ENCODE results near the gene PEX16. TPM values are rescaled to one million over a fixed set of nuclear protein-coding genes. Genes with fewer than 3 reads are reported as not detected.

Gene PEX16
- total RNA-seq, 1 experiment from 2014 or later: 35.8 TPM

GRCh38 chr11:45937916-45938315 lies 20.2 kb upstream of the PEX16 start:
- CTCF ChIA-PET: no interaction called here
- no peak for DNase-seq
- Histone ChIP-seq H3K4me1 (replicated peaks; ENCODE audit: insufficient read depth) (no peaks in the 10 kb centered on the region), H3K27me3 (ENCODE audit: insufficient read depth, low read depth) (no peaks in the 10 kb centered on the region), H3K9me3 (ENCODE audit: insufficient read depth, low read depth) (no peaks in the 10 kb centered on the region), H4K20me1 (ENCODE audit: insufficient read depth) (no peaks in the 10 kb centered on the region), H3F3A (ENCODE audit: insufficient read depth, low read depth) (no peaks in the 10 kb centered on the region), H2AFZ (no peak overlapping the region), H3K79me2 (ENCODE audit: low read depth) (no peaks in the 10 kb centered on the region), H3K4me3 (no peak overlapping the region), H3K9me2 (ENCODE audit: insufficient read depth) (no peaks in the 10 kb centered on the region), H3K36me3 (ENCODE audit: low read depth) (0 out of 2 replicates have a peak, but pooled peaks cover 3% of the 10 kb centered on the region), H3K4me2 (no peak overlapping the region), H3K27ac (no peak overlapping the region)
- intact Hi-C loops (cut with micrococcal nuclease; ENCODE audit: unreplicated experiment): no loop called here
- no peak for TF ChIP-seq EZH2 (IDR thresholded peaks at IDR 0.05; ENCODE audit: low read depth)
- no peak for TF ChIP-seq CTCF (conservative IDR thresholded peaks at IDR 0.05)
- POLR2A ChIA-PET (ENCODE audit: unreplicated experiment): no interaction called here
- BruUV-seq (replicated peaks): no TSS peak

GRCh38 chr11:45936511-45937054 lies 18.9 kb upstream of the PEX16 start:
- Histone ChIP-seq H3K27ac (no peak overlapping the region), H4K20me1 (ENCODE audit: insufficient read depth) (no peaks in the 10 kb centered on the region), H3K36me3 (ENCODE audit: low read depth) (0 out of 2 replicates have a peak, but pooled peaks cover 3% of the 10 kb centered on the region), H2AFZ (no peak overlapping the region), H3K9me2 (ENCODE audit: insufficient read depth) (no peaks in the 10 kb centered on the region), H3F3A (ENCODE audit: insufficient read depth, low read depth) (no peaks in the 10 kb centered on the region), H3K4me2 (no peak overlapping the region), H3K4me3 (no peak overlapping the region), H3K9me3 (ENCODE audit: insufficient read depth, low read depth) (no peaks in the 10 kb centered on the region), H3K79me2 (ENCODE audit: low read depth) (no peaks in the 10 kb centered on the region), H3K4me1 (replicated peaks; ENCODE audit: insufficient read depth) (no peaks in the 10 kb centered on the region), H3K27me3 (ENCODE audit: insufficient read depth, low read depth) (no peaks in the 10 kb centered on the region)
- TF ChIP-seq CTCF (conservative IDR thresholded peaks at IDR 0.05) (no peak), EZH2 (IDR thresholded peaks at IDR 0.05; ENCODE audit: low read depth) (no peak)
- ChIA-PET CTCF (no interaction called here), POLR2A (ENCODE audit: unreplicated experiment) (no interaction called here)
- DNase-seq: no peak
- BruUV-seq (replicated peaks): no TSS peak
- intact Hi-C loops (cut with micrococcal nuclease; ENCODE audit: unreplicated experiment): no loop called here

GRCh38 chr11:45935349-45936064 lies 17.8 kb upstream of the PEX16 start:
- DNase-seq: no peak
- no peak overlapping the region for H3K27ac ChIP-seq
- H2AFZ ChIP-seq: no peak overlapping the region
- ChIA-PET CTCF (no interaction called here), POLR2A (ENCODE audit: unreplicated experiment) (no interaction called here)
- TF ChIP-seq EZH2 (IDR thresholded peaks at IDR 0.05; ENCODE audit: low read depth) (no peak), CTCF (conservative IDR thresholded peaks at IDR 0.05) (no peak)
- no peaks in the 10 kb centered on the region for H3K4me1 ChIP-seq (replicated peaks; ENCODE audit: insufficient read depth)
- no peaks in the 10 kb centered on the region for H3K9me3 ChIP-seq (ENCODE audit: insufficient read depth, low read depth)
- 0 out of 2 replicates have a peak, but pooled peaks cover 3% of the 10 kb centered on the region for H3K36me3 ChIP-seq (ENCODE audit: low read depth)
- no peaks in the 10 kb centered on the region for H3F3A ChIP-seq (ENCODE audit: insufficient read depth, low read depth)
- no peaks in the 10 kb centered on the region for H3K9me2 ChIP-seq (ENCODE audit: insufficient read depth)
- intact Hi-C loops (cut with micrococcal nuclease; ENCODE audit: unreplicated experiment): no loop called here
- no peak overlapping the region for H3K4me3 ChIP-seq
- no peaks in the 10 kb centered on the region for H3K27me3 ChIP-seq (ENCODE audit: insufficient read depth, low read depth)
- H3K79me2 ChIP-seq (ENCODE audit: low read depth): no peaks in the 10 kb centered on the region
- no peak overlapping the region for H3K4me2 ChIP-seq
- H4K20me1 ChIP-seq (ENCODE audit: insufficient read depth): no peaks in the 10 kb centered on the region
- no TSS peak for BruUV-seq (replicated peaks)

All from PC-9 (cell line).